ENCODE measurements around the gene TRAIP. TPM values are rescaled to one million over a fixed set of nuclear protein-coding genes. Genes with fewer than 3 reads are reported as not detected.
A peak's percentile ranks its signal among the peaks of the same experiment; 100 is the strongest.

Gene TRAIP
- total and polyA plus RNA-seq, 3 donors from 2014 or later: 15.8 to 21.3 (median 16.0) TPM

DNA sequence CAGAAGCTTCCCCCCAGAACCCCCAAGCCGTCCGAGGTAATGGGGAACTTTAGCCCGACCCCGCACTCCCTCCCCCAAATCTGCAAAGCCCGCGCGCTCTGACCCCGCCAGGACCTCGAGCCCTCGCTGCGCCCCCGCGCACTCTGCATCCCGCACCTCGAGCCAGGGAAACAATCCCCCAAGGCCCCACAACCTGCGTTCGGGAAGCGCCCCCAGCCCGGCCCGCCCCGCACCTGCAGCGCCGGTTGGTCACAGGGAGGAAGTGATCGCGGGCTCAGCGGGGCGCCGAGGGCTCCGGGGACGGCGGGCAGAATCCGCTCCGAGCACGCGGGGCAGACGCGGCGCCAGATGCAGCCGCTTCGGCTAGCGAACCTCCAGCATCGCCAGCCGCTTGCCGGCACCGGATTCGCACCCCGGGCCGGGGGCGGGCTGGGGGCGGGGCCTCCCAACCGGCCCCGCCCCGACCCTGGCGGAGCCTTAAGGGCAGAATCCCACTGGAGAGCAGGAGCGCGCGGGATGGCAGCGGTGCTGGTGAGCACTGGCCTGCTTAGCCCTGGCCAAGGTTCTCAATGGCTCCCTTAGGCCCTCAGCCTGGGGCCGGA lies 13.3 kb upstream of the TRAIP start, which contains the start of gene CAMKV:
Gene CAMKV (minus strand): TSS at position 382 of the 602 bp plus-strand sequence. CDS start 7,518 bp downstream, outside the sequence.
- Histone ChIP-seq H3K27ac (no peak within 1 kb of the TSS), H3K4me3 (peak within 1 kb of the TSS; percentile 45 to 57), H3K27me3 (no peaks in the 10 kb centered on the region), H3K36me3 (ENCODE audit: low read depth, missing control alignments) (no peaks in the 10 kb centered on the region), H3K9me3 (no peaks in the 10 kb centered on the region), H3K4me1 (peaks cover 11% of the 10 kb centered on the region)
- DNase-seq: no peak
- WGBS, 2 donors: 1% methylated on average over 17 to 58 of the region's 59 CpGs
- TF ChIP-seq POLR2A (IDR thresholded peaks at IDR 0.05) (no peak), CTCF (IDR thresholded peaks at IDR 0.05) (no peak)
- intact Hi-C loops (cut with DNase I; ENCODE audit: low total_unique reads): no loop called here

GRCh38 chr3:49868862-49869466 lies 12.6 kb upstream of the TRAIP start:
- WGBS, 2 donors: 3 to 28% methylated on average over 2 to 22 of the region's 23 CpGs
- no peak for DNase-seq
- Histone ChIP-seq H3K27me3 (no peaks in the 10 kb centered on the region), H3K27ac (no peak overlapping the region), H3K4me1 (peaks cover 11% of the 10 kb centered on the region), H3K4me3 (peak overlapping the region; percentile 45 to 57), H3K36me3 (ENCODE audit: low read depth, missing control alignments) (no peaks in the 10 kb centered on the region), H3K9me3 (no peaks in the 10 kb centered on the region)
- intact Hi-C loops (cut with DNase I; ENCODE audit: low total_unique reads): no loop called here
- no peak for TF ChIP-seq POLR2A (IDR thresholded peaks at IDR 0.05)
- no peak for TF ChIP-seq CTCF (IDR thresholded peaks at IDR 0.05)

DNA sequence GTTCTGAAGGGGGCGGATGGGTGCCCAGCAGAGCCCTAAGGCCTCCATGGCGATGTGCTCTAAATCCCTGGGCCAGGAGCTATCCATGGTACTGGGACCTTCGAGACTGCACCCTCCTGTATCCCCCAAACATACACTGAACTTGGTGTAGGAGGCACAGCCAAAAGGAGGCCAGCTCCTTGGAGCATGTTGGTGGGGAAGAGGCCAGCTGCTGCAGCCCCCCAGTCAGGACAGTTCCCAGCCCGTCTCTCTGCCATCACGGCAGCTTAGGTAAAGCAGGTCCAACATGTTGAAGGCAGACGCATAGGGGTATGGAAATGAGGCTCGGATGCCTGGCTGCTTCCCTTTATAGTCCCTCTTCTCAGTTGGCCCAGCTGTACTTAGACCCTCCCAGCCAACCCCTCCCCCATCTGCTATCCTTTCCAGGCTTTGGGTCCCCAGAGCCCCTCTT lies 11.5 kb upstream of the TRAIP start:
- DNase-seq: peak; percentile 23
- intact Hi-C loops (cut with DNase I; ENCODE audit: low total_unique reads): no loop called here
- Histone ChIP-seq H3K9me3 (no peaks in the 10 kb centered on the region), H3K27ac (no peak overlapping the region), H3K36me3 (ENCODE audit: low read depth, missing control alignments) (no peaks in the 10 kb centered on the region), H3K27me3 (no peaks in the 10 kb centered on the region), H3K4me3 (no peak overlapping the region), H3K4me1 (peaks cover 11% of the 10 kb centered on the region)
- TF ChIP-seq CTCF (IDR thresholded peaks at IDR 0.05) (no peak), POLR2A (IDR thresholded peaks at IDR 0.05) (no peak)
- WGBS, 2 donors: 24 to 37% methylated on average over 4 to 7 of the region's 7 CpGs

- H3K27ac ChIP-seq: no peak overlapping the region
- WGBS, 2 donors: 83 to 100% methylated on average over 1 of the region's 1 CpG
- DNase-seq: no peak
- intact Hi-C loops (cut with DNase I; ENCODE audit: low total_unique reads): no loop called here
- peaks cover 11% of the 10 kb centered on the region for H3K4me1 ChIP-seq
- no peak overlapping the region for H3K4me3 ChIP-seq
- no peaks in the 10 kb centered on the region for H3K9me3 ChIP-seq
- TF ChIP-seq CTCF (IDR thresholded peaks at IDR 0.05) (no peak), POLR2A (IDR thresholded peaks at IDR 0.05) (no peak)
- no peaks in the 10 kb centered on the region for H3K27me3 ChIP-seq
- no peaks in the 10 kb centered on the region for H3K36me3 ChIP-seq (ENCODE audit: low read depth, missing control alignments)
These were observed 11.0 kb upstream of the TRAIP start for GRCh38 chr3:49867400-49867799.

Measured in testis (tissue), 3 donors.